HG03135 (cell line): ENCODE data around the gene UPK3B.
A peak's percentile ranks its signal among the peaks of the same experiment; 100 is the strongest.
"Not testable (repeated sequence)": the region's sequence is repeated elsewhere in the genome, so short reads cannot be mapped to it uniquely, and the experiment has no call there.

Experiments used
- ATAC-seq: cut with Tn5 transposase; IDR thresholded peaks from one replicate; pipeline ENCODE4 v1.9.1; 2021; ENCODE audit warnings: mild to moderate bottlenecking, moderate library complexity; ENCODE audit not compliant: unreplicated experiment

UPK3B gene

DNA sequence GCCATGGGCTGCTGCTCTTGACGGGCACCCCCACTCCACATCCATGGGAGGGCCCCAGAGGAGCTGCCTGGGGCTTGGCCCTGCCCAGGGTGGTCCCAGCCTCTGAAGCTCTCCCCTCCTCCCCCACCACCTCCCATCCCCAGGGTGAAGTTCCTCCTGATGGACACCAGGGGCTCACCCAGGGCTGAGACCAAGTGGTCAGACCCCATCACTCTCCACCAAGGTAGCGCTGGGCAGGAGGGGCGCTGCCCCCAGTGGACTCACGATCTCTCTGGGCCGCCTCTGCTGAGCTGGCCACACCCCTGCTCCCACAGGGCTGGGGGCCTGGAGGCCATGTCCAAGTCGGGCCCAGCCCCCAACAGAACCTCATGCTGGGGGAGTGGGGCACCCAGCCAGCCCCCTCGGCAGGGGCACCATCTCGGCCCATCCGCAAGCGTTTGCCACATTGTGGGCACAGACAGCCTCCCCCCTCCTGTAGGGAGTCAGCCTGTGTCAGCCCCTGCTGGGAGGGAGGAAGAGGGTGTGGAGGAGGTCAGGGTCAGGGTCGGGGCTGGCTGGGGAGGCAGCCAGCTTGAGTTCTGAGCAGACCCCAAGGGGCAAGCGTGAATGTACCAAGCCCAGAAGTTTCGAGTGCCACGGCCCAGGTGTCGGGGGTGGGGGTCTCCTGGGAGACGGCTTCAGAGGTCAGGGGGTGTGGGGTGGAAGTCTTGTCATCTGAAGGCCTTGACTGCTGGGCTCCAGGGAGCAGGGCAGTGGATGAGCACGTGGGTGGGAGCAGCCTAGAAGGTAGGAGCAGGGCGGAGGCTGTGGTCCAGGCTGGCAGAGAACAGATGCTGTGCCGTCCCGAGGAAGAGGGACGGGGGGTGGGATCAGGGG, 2.8 kb downstream of the UPK3B start:
- no peak for ATAC-seq

GRCh38 chr7:76513817-76514799, 3.8 kb downstream of the UPK3B start:
- no peak for ATAC-seq

GRCh38 chr7:76514926-76515771, 4.8 kb downstream of the UPK3B start:
- no peak for ATAC-seq

GRCh38 chr7:76515999-76516443, 5.7 kb downstream of the UPK3B start:
- ATAC-seq: no peak

- not testable (repeated sequence) for ATAC-seq
Observed at GRCh38 chr7:76516932-76517331, 6.6 kb downstream of the UPK3B start.

DNA sequence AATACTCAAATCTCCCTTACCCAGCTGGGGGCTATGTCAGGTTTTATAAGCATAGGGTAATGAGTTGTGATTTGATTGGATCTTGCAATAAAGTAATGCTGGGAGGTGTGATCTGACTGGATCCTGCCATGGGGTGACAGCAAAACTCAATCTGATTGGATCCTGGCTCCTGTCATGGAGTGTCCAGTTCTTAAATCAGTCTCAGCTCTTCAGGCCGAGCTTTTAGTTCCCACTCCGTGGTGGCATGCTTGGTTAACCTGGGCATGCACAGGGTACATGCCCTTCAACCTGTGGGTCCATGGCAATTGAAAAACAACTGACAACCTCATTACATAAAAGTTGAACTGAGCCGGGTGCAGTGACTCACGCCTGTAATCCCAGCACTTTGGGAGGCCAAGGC, 15.8 kb downstream of the UPK3B start:
- not testable (repeated sequence) for ATAC-seq

DNA sequence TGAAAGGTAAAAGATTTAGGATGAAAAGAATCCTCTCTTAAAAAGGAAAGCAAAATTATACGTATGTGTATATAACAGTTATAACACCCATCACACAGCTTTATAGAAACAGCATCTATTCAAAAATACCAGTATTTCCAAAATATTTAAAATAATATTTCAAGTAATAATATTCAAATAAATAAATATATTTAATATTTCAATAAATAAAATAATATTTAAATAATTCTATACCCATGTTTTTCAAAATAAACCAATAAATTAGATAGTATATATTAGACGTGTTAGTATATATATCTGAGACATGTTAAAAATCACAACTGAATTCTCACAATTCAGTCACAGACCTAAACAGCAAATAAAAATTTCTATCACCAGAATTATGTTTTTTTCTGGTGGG, 21.3 kb downstream of the UPK3B start:
- ATAC-seq: not testable (repeated sequence)

DNA sequence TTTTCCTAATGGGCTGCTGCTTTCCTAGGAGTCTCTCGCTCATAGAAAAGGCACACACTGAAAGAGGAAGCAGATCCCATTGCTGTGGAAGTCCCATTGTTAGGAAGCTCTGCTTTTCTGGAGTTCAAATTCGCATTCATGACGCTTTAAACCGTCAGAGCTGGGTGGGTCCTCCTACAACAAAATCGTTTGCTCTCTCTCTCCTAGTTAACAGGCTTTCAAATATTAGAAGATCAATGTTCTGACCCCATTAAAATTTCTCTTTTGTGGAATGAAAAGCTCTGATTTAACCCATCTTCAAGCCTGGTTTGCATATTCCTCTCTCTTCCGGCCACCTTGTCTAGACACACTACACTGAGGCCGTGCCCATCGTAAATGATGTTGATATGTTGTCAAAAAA, 32.8 kb downstream of the UPK3B start, which contains the start of gene SPDYE16:
Gene SPDYE16 (minus strand): TSS at position 101 of the 400 bp plus-strand sequence. CDS start 1,838 bp downstream, outside the sequence.
- ATAC-seq: not testable (repeated sequence)

DNA sequence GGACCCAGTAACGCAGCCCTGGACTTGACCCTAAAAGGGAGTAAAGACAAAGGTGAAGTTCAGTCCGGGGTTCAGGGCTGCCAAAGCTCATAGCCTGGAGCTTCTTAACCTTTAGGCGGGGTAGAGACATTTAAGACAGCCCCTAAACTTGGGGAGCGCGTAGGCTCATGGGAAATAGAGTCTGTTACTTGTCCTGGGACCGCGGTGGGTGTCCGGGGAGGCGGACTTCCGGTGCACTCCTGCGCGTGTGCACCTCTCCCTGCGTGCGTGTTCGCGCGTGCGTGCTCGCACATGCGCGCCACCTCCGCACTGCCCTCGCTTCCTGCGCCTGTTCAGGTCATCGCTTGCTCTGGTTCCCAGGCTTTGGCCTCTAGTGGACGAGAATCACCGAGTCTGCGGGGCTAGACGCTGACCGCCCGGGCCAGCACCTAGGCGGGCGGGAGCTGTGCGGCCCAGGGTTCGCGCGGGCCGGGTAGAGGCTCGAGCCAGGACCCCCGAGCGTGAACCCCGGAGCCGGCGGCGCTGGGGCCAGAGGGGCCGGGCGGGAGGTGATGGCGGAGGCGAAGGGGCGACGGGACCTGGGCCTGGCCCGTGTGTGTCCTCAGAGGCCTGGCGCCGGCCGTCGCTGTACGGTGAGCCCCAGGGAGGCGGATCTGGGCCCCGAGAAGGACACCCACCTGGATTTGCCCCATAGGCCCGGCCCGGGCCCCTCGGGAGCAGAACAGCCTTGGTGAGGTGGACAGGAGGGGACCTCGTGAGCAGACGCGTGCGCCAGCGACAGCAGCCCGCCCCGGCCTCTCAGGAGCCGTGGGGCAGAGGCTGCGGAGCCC, 38.9 kb downstream of the UPK3B start:
- peak; percentile 98 for ATAC-seq

DNA sequence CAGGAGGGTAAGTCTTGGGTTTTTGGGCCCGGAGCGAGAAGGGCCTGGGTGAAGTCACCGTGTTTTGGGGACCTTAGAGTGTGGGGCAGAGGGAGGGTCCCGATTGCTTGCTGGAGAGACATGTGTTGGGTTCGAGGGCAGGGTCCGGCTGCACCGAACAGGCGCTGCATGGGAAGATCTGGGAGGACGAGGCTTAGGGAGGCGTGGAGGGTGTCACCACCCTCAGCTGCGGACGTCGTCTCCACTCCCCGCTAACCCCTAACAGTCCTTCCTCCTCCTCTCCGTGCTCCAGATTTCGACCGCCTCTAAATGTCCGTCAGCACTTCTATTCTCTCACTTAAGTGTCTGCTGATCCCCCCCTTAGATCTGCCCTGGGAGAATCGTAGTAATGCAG, 39.5 kb downstream of the UPK3B start:
- not testable (repeated sequence) for ATAC-seq

DNA sequence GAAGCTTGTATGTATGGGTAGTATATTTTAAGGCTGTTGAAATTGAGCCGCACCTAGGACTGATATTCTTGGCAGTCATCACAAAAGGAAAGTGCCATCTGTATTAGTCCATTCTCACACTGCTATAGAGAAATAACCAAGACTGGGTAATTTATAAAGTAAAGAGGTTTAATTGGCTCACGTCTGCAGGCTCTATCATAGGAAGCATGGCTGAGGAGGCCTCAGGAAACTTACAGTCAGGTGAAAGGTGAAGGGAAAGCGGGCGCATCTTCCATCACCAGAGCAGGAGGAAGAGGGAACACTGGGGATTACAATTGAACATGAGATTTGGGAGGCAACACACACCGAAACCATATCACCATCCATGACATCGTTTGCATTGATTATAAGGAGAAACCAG, 41.6 kb downstream of the UPK3B start:
- ATAC-seq: not testable (repeated sequence)

DNA sequence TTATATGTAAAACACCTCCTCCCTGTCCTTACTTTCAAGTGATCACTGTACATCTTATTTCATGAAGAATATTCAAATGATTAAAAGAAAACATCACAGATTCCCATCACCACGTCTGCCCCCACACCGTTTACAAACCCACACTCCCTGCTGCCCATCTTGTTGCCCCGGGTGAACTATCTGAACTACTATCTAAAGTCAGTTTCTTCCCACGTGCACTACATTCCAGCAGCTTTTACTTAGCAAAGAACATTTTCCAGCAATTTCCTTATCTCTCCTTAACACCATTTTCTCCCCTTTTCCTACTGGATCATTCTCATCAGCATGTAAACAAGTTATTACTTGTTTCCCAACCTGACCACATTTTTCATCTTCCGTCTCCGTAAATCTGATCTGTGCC, 49.3 kb downstream of the UPK3B start:
- ATAC-seq: not testable (repeated sequence)

GRCh38 chr7:76560157-76560556, 49.8 kb downstream of the UPK3B start:
- not testable (repeated sequence) for ATAC-seq

DNA sequence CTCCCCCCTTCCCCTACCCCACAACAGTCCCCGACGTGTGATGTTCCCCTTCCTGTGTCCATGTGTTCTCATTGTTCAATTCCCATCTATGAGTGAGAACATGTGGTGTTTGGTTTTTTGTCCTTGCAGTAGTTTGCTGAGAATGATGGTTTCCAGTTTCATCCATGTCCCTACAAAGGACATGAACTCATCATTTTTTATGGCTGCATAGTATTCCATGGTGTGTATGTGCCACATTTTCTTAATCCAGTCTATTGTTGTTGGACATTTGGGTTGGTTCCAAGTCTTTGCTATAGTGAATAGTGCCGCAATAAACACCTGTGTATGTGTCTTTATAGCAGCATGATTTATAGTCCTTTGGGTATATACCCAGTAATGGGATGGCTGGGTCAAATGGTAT, 51.0 kb downstream of the UPK3B start:
- not testable (repeated sequence) for ATAC-seq

DNA sequence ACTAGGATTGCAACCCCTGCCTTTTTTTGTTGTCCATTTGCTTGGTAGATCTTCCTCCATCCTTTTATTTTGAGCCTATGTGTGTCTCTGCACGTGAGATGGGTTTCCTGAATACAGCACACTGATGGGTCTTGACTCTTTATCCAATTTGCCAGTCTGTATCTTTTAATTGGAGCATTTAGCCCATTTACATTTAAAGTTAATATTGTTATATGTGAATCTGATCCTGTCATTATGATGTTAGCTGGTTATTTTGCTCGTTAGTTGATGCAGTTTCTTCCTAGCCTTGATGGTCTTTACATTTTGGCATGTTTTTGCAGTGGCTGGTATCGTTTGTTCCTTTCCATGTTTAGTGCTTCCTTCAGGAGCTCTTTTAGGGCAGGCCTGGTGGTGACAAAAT, 54.6 kb downstream of the UPK3B start:
- not testable (repeated sequence) for ATAC-seq
